Neuronal stem cell (in vitro differentiated cells): Measurements from ENCODE around the gene MCC.

Source experiments
- DNase-seq: peaks from one replicate; pipeline ENCODE4 v3.0.0-alpha.2; 2013; ENCODE audit warnings: low spot score
- H2AFZ ChIP-seq: one replicate; pipeline ENCODE4 v1.6.1; 2013; ENCODE audit warnings: mild to moderate bottlenecking, low read length, inconsistent platforms
- H2AK5ac ChIP-seq: 2 replicates; pipeline ENCODE4 v1.6.1; 2013; ENCODE audit warnings: low read depth, mild to moderate bottlenecking, inconsistent platforms, low read length, moderate library complexity, mixed read lengths
- H2BK120ac ChIP-seq: 2 replicates; pipeline ENCODE4 v1.6.1; 2013; ENCODE audit warnings: low read depth, mild to moderate bottlenecking, inconsistent platforms, low read length, moderate library complexity, mixed read lengths
- H2BK12ac ChIP-seq: one replicate; pipeline ENCODE4 v1.6.1; 2013; ENCODE audit warnings: low read length, inconsistent platforms
- H2BK15ac ChIP-seq: 2 replicates; pipeline ENCODE4 v1.6.1; 2013; ENCODE audit warnings: mild to moderate bottlenecking, low read length, inconsistent platforms, mixed read lengths
- H2BK5ac ChIP-seq: one replicate; pipeline ENCODE4 v1.6.1; 2013; ENCODE audit warnings: inconsistent platforms, mild to moderate bottlenecking, low read length, moderate library complexity
- H3K14ac ChIP-seq: one replicate; pipeline ENCODE4 v1.6.1; 2013; ENCODE audit warnings: low read length, inconsistent platforms
- H3K18ac ChIP-seq: 2 replicates; pipeline ENCODE4 v1.6.1; 2013; ENCODE audit warnings: low read length, inconsistent platforms
- H3K23ac ChIP-seq: 2 replicates; pipeline ENCODE4 v1.6.1; 2013; ENCODE audit warnings: low read depth, mild to moderate bottlenecking, mixed read lengths, low read length, inconsistent platforms; ENCODE audit not compliant: poor library complexity
- H3K27ac ChIP-seq: replicated peaks from 3 replicates; pipeline ENCODE4 v1.5.1; 2013; ENCODE audit warnings: low read length, inconsistent platforms
- H3K27me3 ChIP-seq, 3 experiments: 2 replicates each; pipeline ENCODE4 v1.6.1; 2013; ENCODE audit warnings: low read length in 3 of 3, mild to moderate bottlenecking in 2 of 3, inconsistent platforms in 1 of 3, low read depth in 1 of 3, mixed read lengths in 1 of 3, moderate library complexity in 1 of 3; ENCODE audit not compliant: control insufficient read depth in 3 of 3, insufficient read depth in 3 of 3
- H3K36me3 ChIP-seq, 2 donors: replicated peaks in 1 of 2; 2 replicates each; pipeline ENCODE4 v1.6.1; 2013; ENCODE audit warnings: low read length in 2 of 2; ENCODE audit not compliant: control insufficient read depth in 2 of 2, insufficient read depth in 2 of 2
- H3K4ac ChIP-seq: 2 replicates; pipeline ENCODE4 v1.6.1; 2013; ENCODE audit warnings: inconsistent platforms, mild to moderate bottlenecking, low read length, moderate library complexity
- H3K4me1 ChIP-seq, 2 donors: 1 replicate in 1 of 2; 2 replicates in 1 of 2; pipeline ENCODE4 v1.6.1; 2013; ENCODE audit warnings: low read length in 2 of 2, low read depth in 1 of 2; ENCODE audit not compliant: control insufficient read depth in 2 of 2, insufficient read depth in 1 of 2
- H3K4me2 ChIP-seq: one replicate; pipeline ENCODE4 v1.6.1; 2013; ENCODE audit warnings: mild to moderate bottlenecking, low read length, inconsistent platforms; ENCODE audit not compliant: insufficient read depth, poor library complexity, severe bottlenecking
- H3K4me3 ChIP-seq, 2 donors: 2 replicates each; pipeline ENCODE4 v1.5.1; 2013; ENCODE audit warnings: low read length in 2 of 2, mild to moderate bottlenecking in 2 of 2, inconsistent platforms in 1 of 2, moderate library complexity in 1 of 2
- H3K79me1 ChIP-seq: one replicate; pipeline ENCODE4 v1.6.1; 2013; ENCODE audit warnings: low read depth, mild to moderate bottlenecking, inconsistent platforms, low read length, moderate library complexity
- H3K9ac ChIP-seq: one replicate; pipeline ENCODE4 v1.6.1; 2013; ENCODE audit warnings: mild to moderate bottlenecking, low read depth, low read length, inconsistent platforms; ENCODE audit not compliant: poor library complexity
- H3K9me3 ChIP-seq, 2 donors: replicated peaks in 1 of 2; 2 replicates each; pipeline versions ENCODE3 to v1.6.1; 2013; ENCODE audit warnings: low read length in 2 of 2, mild to moderate bottlenecking in 2 of 2, inconsistent platforms in 1 of 2, low read depth in 1 of 2, mixed read lengths in 1 of 2, moderate library complexity in 1 of 2; ENCODE audit not compliant: control insufficient read depth in 2 of 2, insufficient read depth in 1 of 2
- H4K8ac ChIP-seq: one replicate; pipeline ENCODE4 v1.6.1; 2013; ENCODE audit warnings: low read depth, mild to moderate bottlenecking, inconsistent platforms, low read length, moderate library complexity
- H4K91ac ChIP-seq: one replicate; pipeline ENCODE4 v1.6.1; 2013; ENCODE audit warnings: low read length, low read depth, mild to moderate bottlenecking, inconsistent platforms; ENCODE audit not compliant: poor library complexity
- WGBS, 2 donors: extraction: QIAGEN DNeasy Blood & Tissue Kit; methylation state at CpG; one replicate each; pipeline ENCODE4 v1.1.7; 2013; ENCODE audit warnings: missing lambda C conversion rate in 2 of 2, mixed read lengths in 1 of 2; ENCODE audit not compliant: insufficient read length in 2 of 2, insufficient replicate concordance in 1 of 2; ENCODE audit errors: extremely low coverage in 2 of 2; 5-methylcytosine and 5-hydroxymethylcytosine counted together

Gene MCC

GRCh38 chr5:113157886-113158285 lies 330.4 kb downstream of the MCC start:
- H3K4me3 ChIP-seq = no peak overlapping the region
- no peak overlapping the region for H2BK120ac ChIP-seq
- H2AFZ ChIP-seq = no peak overlapping the region
- H3K23ac ChIP-seq = no peak overlapping the region
- H2BK5ac ChIP-seq = no peak overlapping the region
- no peak overlapping the region for H4K8ac ChIP-seq
- H3K27me3 ChIP-seq = no peaks in the 10 kb centered on the region
- no peak overlapping the region for H3K9ac ChIP-seq
- H3K14ac ChIP-seq = no peak overlapping the region
- no peak overlapping the region for H3K27ac ChIP-seq
- H3K18ac ChIP-seq = no peak overlapping the region
- H3K4ac ChIP-seq = no peak overlapping the region
- no peak overlapping the region for H2BK15ac ChIP-seq
- no peaks in the 10 kb centered on the region for H3K79me1 ChIP-seq
- WGBS, 2 donors = no CpG with 5 or more reads among the region's 4 CpGs
- no peak for DNase-seq
- H3K4me1 ChIP-seq = peaks cover 0 to under 1% of the 10 kb centered on the region in 2 donors
- H2AK5ac ChIP-seq = no peak overlapping the region
- no peak overlapping the region for H4K91ac ChIP-seq
- H3K9me3 ChIP-seq = no peaks in the 10 kb centered on the region
- no peak overlapping the region for H3K4me2 ChIP-seq
- H2BK12ac ChIP-seq = no peak overlapping the region
- H3K36me3 ChIP-seq = no peaks in the 10 kb centered on the region

GRCh38 chr5:113156271-113156877 lies 331.9 kb downstream of the MCC start:
- H4K8ac ChIP-seq = no peak overlapping the region
- no peak overlapping the region for H3K18ac ChIP-seq
- no peak overlapping the region for H3K14ac ChIP-seq
- no CpG with 5 or more reads among the region's 5 CpGs for WGBS, 2 donors
- H3K9ac ChIP-seq = no peak overlapping the region
- H2BK5ac ChIP-seq = no peak overlapping the region
- no peak overlapping the region for H3K27ac ChIP-seq
- no peaks in the 10 kb centered on the region for H3K79me1 ChIP-seq
- no peak overlapping the region for H3K4me2 ChIP-seq
- no peaks in the 10 kb centered on the region for H3K27me3 ChIP-seq
- no peak overlapping the region for H3K4me3 ChIP-seq
- H4K91ac ChIP-seq = no peak overlapping the region
- H3K9me3 ChIP-seq = no peaks in the 10 kb centered on the region
- H2AK5ac ChIP-seq = no peak overlapping the region
- H3K23ac ChIP-seq = no peak overlapping the region
- H2BK12ac ChIP-seq = no peak overlapping the region
- H3K36me3 ChIP-seq = no peaks in the 10 kb centered on the region
- no peak overlapping the region for H2BK120ac ChIP-seq
- H2BK15ac ChIP-seq = no peak overlapping the region
- no peak overlapping the region for H2AFZ ChIP-seq
- H3K4me1 ChIP-seq = peaks cover 0 to 2% of the 10 kb centered on the region in 2 donors
- no peak for DNase-seq
- H3K4ac ChIP-seq = no peak overlapping the region

GRCh38 chr5:113153512-113154097 lies 334.6 kb downstream of the MCC start:
- Histone ChIP-seq H4K91ac (no peak overlapping the region), H3K4me1 (peaks cover 2 to 7% of the 10 kb centered on the region in 2 donors), H2BK15ac (no peak overlapping the region), H3K79me1 (no peaks in the 10 kb centered on the region), H2BK12ac (no peak overlapping the region), H3K36me3 (no peaks in the 10 kb centered on the region), H2BK120ac (no peak overlapping the region), H2BK5ac (no peak overlapping the region), H3K4me2 (no peak overlapping the region), H2AK5ac (no peak overlapping the region), H3K9ac (no peak overlapping the region), H4K8ac (no peak overlapping the region), H3K23ac (no peak overlapping the region), H3K9me3 (no peaks in the 10 kb centered on the region), H3K4me3 (no peak overlapping the region), H3K18ac (no peak overlapping the region), H3K4ac (no peak overlapping the region), H2AFZ (no peak overlapping the region), H3K27ac (no peak overlapping the region), H3K14ac (no peak overlapping the region), H3K27me3 (no peaks in the 10 kb centered on the region)
- no peak for DNase-seq
- no CpG with 5 or more reads among the region's 1 CpG for WGBS, 2 donors

- DNase-seq = no peak
- no peak overlapping the region for H2AK5ac ChIP-seq
- H3K9me3 ChIP-seq = no peaks in the 10 kb centered on the region
- H3K4me1 ChIP-seq = peaks cover 2 to 7% of the 10 kb centered on the region in 2 donors
- no peak overlapping the region for H2BK15ac ChIP-seq
- no peak overlapping the region for H3K18ac ChIP-seq
- no peaks in the 10 kb centered on the region for H3K36me3 ChIP-seq
- H4K91ac ChIP-seq = no peak overlapping the region
- H4K8ac ChIP-seq = no peak overlapping the region
- no peak overlapping the region for H3K23ac ChIP-seq
- no CpG with 5 or more reads among the region's 2 CpGs for WGBS, 2 donors
- no peak overlapping the region for H2BK5ac ChIP-seq
- no peak overlapping the region for H2AFZ ChIP-seq
- no peak overlapping the region for H3K27ac ChIP-seq
- H3K27me3 ChIP-seq = no peaks in the 10 kb centered on the region
- H3K4me2 ChIP-seq = no peak overlapping the region
- no peak overlapping the region for H2BK12ac ChIP-seq
- H3K9ac ChIP-seq = no peak overlapping the region
- no peak overlapping the region for H3K4me3 ChIP-seq
- no peak overlapping the region for H3K4ac ChIP-seq
- no peak overlapping the region for H3K14ac ChIP-seq
- H3K79me1 ChIP-seq = no peaks in the 10 kb centered on the region
- no peak overlapping the region for H2BK120ac ChIP-seq
Observed at GRCh38 chr5:113152380-113152740, 335.9 kb downstream of the MCC start.
